ENCODE data around the gene TMEM187.

GRCh38 chrX:153927922-153928760 lies 44.4 kb upstream of the TMEM187 start:
- TF ChIP-seq CTCF (IDR thresholded peaks at IDR 0.05) (peak in 3 of 6 experiments; percentile 17 to 34 (median 17)), POLR2A (IDR thresholded peaks at IDR 0.05) (peak in 3 of 4 donors; percentile 75 to 94 (median 78))

Data from esophagus squamous epithelium (tissue), 4 donors.